Sigmoid colon (tissue), 4 donors: ENCODE data around the gene PCED1B.

ENCODE experiments used
- EP300 ChIP-seq, 4 donors: sonication (generic); formaldehyde crosslinking; IDR thresholded peaks; one replicate each; pipeline ENCODE4 v1.6.1; 2017; ENCODE audit warnings: antibody characterized with exemption in 4 of 4
- POLR2A ChIP-seq, 2 donors: fragments of 450-650 bp; IDR thresholded peaks; one replicate each; pipeline ENCODE4 v1.6.1; 2016; ENCODE audit warnings: antibody characterized with exemption in 2 of 2, mild to moderate bottlenecking in 2 of 2, moderate library complexity in 2 of 2
- TF ChIP-seq, protein P1 (sequence below), 4 experiments: fragments of 450-650 bp in 3 of 4; fragments of 200-600 bp in 1 of 4; IDR thresholded peaks; one replicate each; pipeline ENCODE4 v1.5.1; 2016 to 2019; ENCODE audit warnings: antibody characterized with exemption in 4 of 4, mild to moderate bottlenecking in 3 of 4, moderate library complexity in 2 of 4

DNA sequence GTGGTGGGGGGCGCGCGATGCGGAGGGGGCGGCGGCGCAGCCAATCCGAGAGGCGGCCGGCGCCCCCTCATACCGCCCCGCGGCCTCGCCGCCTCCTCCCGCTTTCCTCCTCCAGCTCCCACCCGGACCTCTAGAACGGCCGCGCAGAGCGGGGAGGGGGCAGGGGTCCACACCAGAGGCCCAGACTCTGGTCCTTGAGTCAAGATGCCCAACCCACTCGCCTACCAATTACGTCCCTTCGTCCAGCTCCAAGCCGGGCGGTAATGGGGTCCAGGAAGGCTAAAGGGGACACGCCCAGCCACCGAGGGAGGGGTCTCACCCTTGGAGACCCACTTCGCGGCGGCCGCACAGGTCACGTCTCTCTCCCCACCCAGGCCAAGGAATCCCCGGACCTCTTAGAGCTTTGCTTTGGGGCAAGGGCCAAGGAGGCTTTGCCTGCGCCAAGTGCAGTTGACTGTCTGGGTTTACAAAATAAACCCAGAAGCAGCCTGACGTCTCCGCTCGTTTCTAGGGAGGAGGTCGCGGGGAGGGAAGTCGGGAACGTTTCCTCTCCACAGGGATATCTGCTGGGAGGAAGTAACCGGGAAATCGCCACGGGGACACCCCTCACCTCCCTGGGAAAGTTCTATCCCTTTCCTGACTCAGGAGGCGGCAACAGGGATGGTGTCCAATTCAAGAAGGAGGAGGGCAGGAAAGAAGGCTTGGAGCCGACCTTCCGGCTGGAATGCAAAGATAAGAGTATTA, 732 bp downstream of the PCED1B start:
- TF ChIP-seq, protein P1, sequence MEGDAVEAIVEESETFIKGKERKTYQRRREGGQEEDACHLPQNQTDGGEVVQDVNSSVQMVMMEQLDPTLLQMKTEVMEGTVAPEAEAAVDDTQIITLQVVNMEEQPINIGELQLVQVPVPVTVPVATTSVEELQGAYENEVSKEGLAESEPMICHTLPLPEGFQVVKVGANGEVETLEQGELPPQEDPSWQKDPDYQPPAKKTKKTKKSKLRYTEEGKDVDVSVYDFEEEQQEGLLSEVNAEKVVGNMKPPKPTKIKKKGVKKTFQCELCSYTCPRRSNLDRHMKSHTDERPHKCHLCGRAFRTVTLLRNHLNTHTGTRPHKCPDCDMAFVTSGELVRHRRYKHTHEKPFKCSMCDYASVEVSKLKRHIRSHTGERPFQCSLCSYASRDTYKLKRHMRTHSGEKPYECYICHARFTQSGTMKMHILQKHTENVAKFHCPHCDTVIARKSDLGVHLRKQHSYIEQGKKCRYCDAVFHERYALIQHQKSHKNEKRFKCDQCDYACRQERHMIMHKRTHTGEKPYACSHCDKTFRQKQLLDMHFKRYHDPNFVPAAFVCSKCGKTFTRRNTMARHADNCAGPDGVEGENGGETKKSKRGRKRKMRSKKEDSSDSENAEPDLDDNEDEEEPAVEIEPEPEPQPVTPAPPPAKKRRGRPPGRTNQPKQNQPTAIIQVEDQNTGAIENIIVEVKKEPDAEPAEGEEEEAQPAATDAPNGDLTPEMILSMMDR (IDR thresholded peaks at IDR 0.05): no peak
- TF ChIP-seq EP300 (IDR thresholded peaks at IDR 0.05): no peak
- TF ChIP-seq POLR2A (IDR thresholded peaks at IDR 0.05): no peak
